Smooth muscle cell (in vitro differentiated cells): ENCODE data around the gene LRRC56. TPM values are rescaled to one million over a fixed set of nuclear protein-coding genes. Genes with fewer than 3 reads are reported as not detected.

ENCODE experiments used
- DNase-seq: peaks from one replicate; lab custom pipeline; 2025; ENCODE audit not compliant: unreplicated experiment; lab: John Stamatoyannopoulos, UW
- H2AFZ ChIP-seq: fragments of 200-600 bp; sonication (generic); 2 replicates; pipeline ENCODE4 v1.6.0; 2016; ENCODE audit warnings: antibody characterized with exemption, low read depth, mild to moderate bottlenecking
- H3F3A ChIP-seq: fragments of 200-600 bp; sonication (generic); 2 replicates; pipeline ENCODE4 v1.6.0; 2017; ENCODE audit warnings: antibody characterized with exemption, low read depth
- H3K27ac ChIP-seq: fragments of 200-600 bp; sonication (generic); 2 replicates; pipeline ENCODE4 v1.5.1; 2016; ENCODE audit warnings: low read depth, mild to moderate bottlenecking
- H3K27me3 ChIP-seq: fragments of 200-600 bp; sonication (generic); 2 replicates; pipeline ENCODE4 v1.6.1; 2016; ENCODE audit warnings: low read depth, mild to moderate bottlenecking
- H3K36me3 ChIP-seq: fragments of 200-600 bp; sonication (generic); 2 replicates; pipeline ENCODE4 v1.5.1; 2016; ENCODE audit warnings: low read depth
- H3K4me1 ChIP-seq: fragments of 200-600 bp; sonication (generic); 2 replicates; pipeline ENCODE4 v1.5.1; 2016; ENCODE audit warnings: low read depth
- H3K4me2 ChIP-seq: fragments of 200-600 bp; sonication (generic); 2 replicates; pipeline ENCODE4 v1.6.0; 2016; ENCODE audit warnings: mild to moderate bottlenecking
- H3K4me3 ChIP-seq: fragments of 200-600 bp; sonication (generic); 2 replicates; pipeline ENCODE4 v1.5.1; 2016; ENCODE audit warnings: mild to moderate bottlenecking
- H3K79me2 ChIP-seq: fragments of 200-600 bp; sonication (generic); 2 replicates; pipeline ENCODE4 v1.6.0; 2016; ENCODE audit warnings: low read depth, mild to moderate bottlenecking
- H3K9ac ChIP-seq: fragments of 200-600 bp; sonication (generic); 2 replicates; pipeline ENCODE4 v1.6.0; 2016; ENCODE audit warnings: low read depth
- H3K9me3 ChIP-seq: fragments of 200-600 bp; sonication (generic); replicated peaks from 2 replicates; pipeline ENCODE4 v1.5.1; 2016; ENCODE audit warnings: low read depth
- H4K20me1 ChIP-seq: fragments of 200-600 bp; sonication (generic); 2 replicates; pipeline ENCODE4 v1.6.0; 2016; ENCODE audit warnings: low read depth
- whole genome bisulfite sequencing: methylation state at CpG from one replicate; pipeline ENCODE4 v1.1.7; 2016; ENCODE audit warnings: low lambda C conversion rate; 5-methylcytosine and 5-hydroxymethylcytosine counted together
- polyA plus RNA-seq: library from polyadenylated mRNA; unstranded; fragments of >200 nt; fragmentation: Nextera tagmentation; extraction: Ambion mirVana; gene quantifications from 2 replicates; pipeline ENCODE4 v1.2.1, GENCODE V29; 2016
- total RNA-seq: library from RNA; depleted of rRNA; stranded (reverse); fragments of >200 nt; gene quantifications from 2 replicates; pipeline ENCODE4 v1.2.3, GENCODE V29; 2014
- TF ChIP-seq, protein P1 (sequence below): fragments of 200-600 bp; sonication (generic); IDR thresholded peaks from 2 replicates; pipeline ENCODE4 v1.5.1; 2017; ENCODE audit warnings: borderline replicate concordance, mild to moderate bottlenecking, antibody characterized with exemption; ENCODE audit not compliant: insufficient read depth, poor library complexity, severe bottlenecking

The LRRC56 gene
- total and polyA plus RNA-seq, 2 experiments from 2014 or later = 0.31 to 1.5 TPM

DNA sequence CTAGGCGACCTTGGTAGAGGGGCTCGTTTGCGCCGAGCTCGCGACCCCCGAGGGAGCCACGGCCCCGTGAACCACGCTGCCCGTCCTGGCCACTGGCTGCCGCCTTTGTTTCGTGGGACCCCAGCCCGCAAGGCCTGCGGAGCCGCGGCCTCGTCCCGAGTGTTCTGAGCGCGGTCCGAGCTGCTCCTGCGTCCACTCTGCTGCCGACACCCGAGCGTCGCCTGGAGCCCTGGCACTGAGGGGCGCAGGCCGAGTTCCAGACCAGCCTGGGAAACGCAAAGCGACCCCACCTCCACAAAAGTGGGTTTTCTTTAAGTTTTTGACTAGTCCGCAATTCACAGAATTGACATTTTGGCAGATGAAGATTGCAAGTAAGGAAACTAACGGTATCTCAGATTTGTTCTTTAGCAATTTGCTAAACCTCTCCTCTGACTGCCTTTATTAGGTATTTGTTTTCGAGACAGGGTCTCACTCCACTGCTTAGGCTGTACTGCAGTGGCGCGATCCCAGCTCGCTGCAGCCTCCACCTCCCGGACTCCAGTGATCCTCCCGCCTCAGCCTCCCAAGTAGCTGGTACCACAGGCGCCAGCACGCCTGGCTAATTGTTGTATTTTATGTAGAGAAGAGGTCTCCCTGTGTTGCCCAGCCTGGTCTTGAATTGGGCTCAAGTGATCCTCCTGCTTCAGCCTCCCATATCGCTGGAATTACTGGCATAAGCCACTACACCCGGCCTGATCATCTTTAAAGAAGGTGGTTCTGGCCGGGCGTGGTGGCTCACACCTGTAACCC, 29.4 kb upstream of the LRRC56 start:
- TF ChIP-seq, protein P1, sequence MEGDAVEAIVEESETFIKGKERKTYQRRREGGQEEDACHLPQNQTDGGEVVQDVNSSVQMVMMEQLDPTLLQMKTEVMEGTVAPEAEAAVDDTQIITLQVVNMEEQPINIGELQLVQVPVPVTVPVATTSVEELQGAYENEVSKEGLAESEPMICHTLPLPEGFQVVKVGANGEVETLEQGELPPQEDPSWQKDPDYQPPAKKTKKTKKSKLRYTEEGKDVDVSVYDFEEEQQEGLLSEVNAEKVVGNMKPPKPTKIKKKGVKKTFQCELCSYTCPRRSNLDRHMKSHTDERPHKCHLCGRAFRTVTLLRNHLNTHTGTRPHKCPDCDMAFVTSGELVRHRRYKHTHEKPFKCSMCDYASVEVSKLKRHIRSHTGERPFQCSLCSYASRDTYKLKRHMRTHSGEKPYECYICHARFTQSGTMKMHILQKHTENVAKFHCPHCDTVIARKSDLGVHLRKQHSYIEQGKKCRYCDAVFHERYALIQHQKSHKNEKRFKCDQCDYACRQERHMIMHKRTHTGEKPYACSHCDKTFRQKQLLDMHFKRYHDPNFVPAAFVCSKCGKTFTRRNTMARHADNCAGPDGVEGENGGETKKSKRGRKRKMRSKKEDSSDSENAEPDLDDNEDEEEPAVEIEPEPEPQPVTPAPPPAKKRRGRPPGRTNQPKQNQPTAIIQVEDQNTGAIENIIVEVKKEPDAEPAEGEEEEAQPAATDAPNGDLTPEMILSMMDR = no peak

DNA sequence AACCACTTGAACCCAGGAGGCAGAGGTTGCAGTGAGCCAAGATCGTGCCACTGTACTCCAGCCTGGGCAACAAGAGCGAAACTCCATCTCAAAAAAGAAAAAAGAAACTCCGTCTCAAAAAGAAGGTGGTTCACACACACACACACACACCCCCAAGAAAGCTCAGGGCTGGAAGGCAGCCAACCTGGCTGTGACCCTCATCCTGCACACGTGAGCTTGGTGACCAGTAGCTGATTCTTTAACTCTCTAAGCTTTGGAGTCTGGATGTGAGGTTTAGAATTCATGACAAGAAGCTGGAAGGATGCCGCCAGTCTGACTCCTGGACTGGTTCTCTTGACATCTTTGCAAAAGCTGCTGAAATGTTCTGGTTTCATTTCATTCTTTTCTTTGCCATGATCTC, 28.4 kb upstream of the LRRC56 start:
- Histone ChIP-seq H3K4me2 (no peak overlapping the region), H3F3A (no peaks in the 10 kb centered on the region), H3K27me3 (no peaks in the 10 kb centered on the region), H3K79me2 (peaks cover 27% of the 10 kb centered on the region), H3K4me1 (peaks cover 9% of the 10 kb centered on the region), H2AFZ (no peak overlapping the region), H4K20me1 (peaks cover 4% of the 10 kb centered on the region), H3K4me3 (no peak overlapping the region), H3K9ac (no peak overlapping the region), H3K27ac (no peak overlapping the region), H3K9me3 (no peaks in the 10 kb centered on the region), H3K36me3 (no peaks in the 10 kb centered on the region)
- TF ChIP-seq, protein P1 = no peak
- 94% methylated on average over 5 of the region's 5 CpGs for WGBS
- no peak for DNase-seq

More for the DNA sequence above, 29.4 kb upstream of the LRRC56 start:
- DNase-seq = no peak
- Histone ChIP-seq H3K27me3 (no peaks in the 10 kb centered on the region), H3K36me3 (no peaks in the 10 kb centered on the region), H3K9me3 (no peaks in the 10 kb centered on the region), H3F3A (no peaks in the 10 kb centered on the region), H3K9ac (peak overlapping the region; percentile 99), H3K27ac (peak overlapping the region; percentile 99), H3K4me1 (peaks cover 9% of the 10 kb centered on the region), H3K4me3 (peak overlapping the region; percentile 75), H3K4me2 (peak overlapping the region; percentile 95), H4K20me1 (peaks cover 4% of the 10 kb centered on the region), H3K79me2 (peaks cover 36% of the 10 kb centered on the region), H2AFZ (no peak overlapping the region)
- 35% methylated on average over 45 of the region's 45 CpGs for WGBS

DNA sequence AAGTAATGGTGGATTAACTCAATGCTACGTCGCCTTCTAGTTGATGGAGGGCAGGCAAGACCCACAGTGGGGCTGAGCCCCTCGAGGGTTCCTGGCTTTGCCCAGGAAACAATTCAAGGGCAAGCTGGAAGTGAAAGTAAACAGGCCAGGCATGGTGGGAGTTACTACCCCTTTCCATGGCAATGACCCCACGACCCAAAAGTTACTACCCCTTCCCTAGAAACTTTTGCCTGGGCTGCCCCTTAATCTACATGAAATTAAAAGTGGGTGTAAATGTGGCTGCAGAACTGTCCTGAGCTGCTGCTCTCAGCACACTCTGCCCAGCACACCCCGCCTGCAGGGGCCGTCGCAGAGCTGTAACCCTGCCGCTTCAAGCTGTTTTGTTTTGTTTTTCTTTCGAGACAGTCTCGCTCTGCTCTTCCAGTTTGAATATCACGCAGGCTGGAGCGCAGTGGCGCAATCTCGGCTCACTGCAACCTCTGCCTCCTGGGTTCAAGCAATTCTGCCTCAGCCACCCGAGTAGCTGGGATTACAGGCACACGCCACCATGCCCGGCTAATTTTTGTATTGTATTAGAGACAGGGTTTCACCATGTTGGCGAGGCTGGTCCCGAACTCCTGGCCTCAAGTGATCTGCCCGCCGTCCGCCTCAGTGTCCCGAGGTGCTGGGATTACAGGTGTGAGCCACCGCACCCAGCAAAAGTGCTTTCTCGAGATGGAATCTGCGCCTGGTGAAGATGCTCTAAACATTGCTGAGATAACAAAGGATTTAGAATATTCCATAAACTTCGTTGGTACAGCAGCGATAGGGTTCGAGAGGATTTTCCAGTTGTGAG, 24.3 kb upstream of the LRRC56 start:
- Histone ChIP-seq H4K20me1 (peaks cover 3% of the 10 kb centered on the region), H3K79me2 (peaks cover 5% of the 10 kb centered on the region), H3K4me3 (no peak overlapping the region), H3K27me3 (no peaks in the 10 kb centered on the region), H2AFZ (no peak overlapping the region), H3K9me3 (no peaks in the 10 kb centered on the region), H3K4me1 (no peaks in the 10 kb centered on the region), H3K4me2 (no peak overlapping the region), H3F3A (peaks cover 4% of the 10 kb centered on the region), H3K27ac (no peak overlapping the region), H3K9ac (no peak overlapping the region), H3K36me3 (no peaks in the 10 kb centered on the region)
- TF ChIP-seq, protein P1 = no peak
- no peak for DNase-seq
- WGBS = 96% methylated on average over 29 of the region's 29 CpGs
